GM12878 (cell line): ENCODE results near the gene TNNT2. TPM values are rescaled to one million over a fixed set of nuclear protein-coding genes. Genes with fewer than 3 reads are reported as not detected.

Source experiments
- ATAC-seq: fragments of 200-7000 bp; cut with Tn5 transposase; 3 replicates; pipeline ENCODE4 v1.9.1; 2020; ENCODE audit warnings: mild to moderate bottlenecking, moderate library complexity
- BruUV-seq: library from RNA; stranded (reverse); fragments of 400-500 nt; replicated peaks from 2 replicates; lab custom pipeline; 2021; lab: Mats Ljungman, UMichigan
- CTCF ChIA-PET: fragments of 300-600 bp; sonication (Branson Sonifier 250); formaldehyde crosslinking; extraction: SDS; loops from one replicate; lab custom pipeline; 2021; ENCODE audit warnings: inconsistent platforms; lab: Yijun Ruan, JAX
- POLR2A ChIA-PET: fragments of 350-600 bp; formaldehyde crosslinking; extraction: SDS; loops from one replicate; lab custom pipeline; 2021; ENCODE audit warnings: inconsistent platforms; lab: Charles Lee
- RAD21 ChIA-PET: fragments of 300-600 bp; sonication (Branson Sonifier 250); formaldehyde crosslinking; loops from one replicate; lab custom pipeline; 2023; ENCODE audit warnings: antibody characterized with exemption; ENCODE audit not compliant: unreplicated experiment; lab: Charles Lee
- SMC1A ChIA-PET: fragments of 300-600 bp; sonication (Branson Sonifier 250); formaldehyde crosslinking; loops from one replicate; lab custom pipeline; 2023; ENCODE audit not compliant: unreplicated experiment, uncharacterized antibody; lab: Charles Lee
- DNase-seq: peaks from one replicate; pipeline ENCODE4 v3.0.0-alpha.2; 2011; ENCODE audit warnings: low read depth, low spot score
- FAIRE-seq: peaks from 3 replicates; lab custom pipeline; 2011; peaks lifted over from hg19 to GRCh38; lab: Jason Lieb, UNC
- H2AFZ ChIP-seq: 2 replicates; pipeline ENCODE4 v1.6.0; 2011; ENCODE audit warnings: low read depth, low read length, control low read depth; ENCODE audit not compliant: control insufficient read depth
- H3K27ac ChIP-seq: 2 replicates; pipeline ENCODE4 v1.5.1; 2011; ENCODE audit warnings: control low read depth; ENCODE audit not compliant: control insufficient read depth, insufficient read depth
- H3K27me3 ChIP-seq, 2 experiments: replicated peaks in 1 of 2; 2 replicates each; pipeline versions ENCODE4 v1.6.0 to v1.6.1; 2011; ENCODE audit warnings: low read length in 1 of 2; ENCODE audit not compliant: control insufficient read depth in 2 of 2, insufficient read depth in 2 of 2
- H3K36me3 ChIP-seq, 2 experiments: 2 replicates each; pipeline ENCODE4 v1.5.1; 2011; ENCODE audit warnings: low read length in 1 of 2; ENCODE audit not compliant: control insufficient read depth in 2 of 2, insufficient read depth in 2 of 2
- H3K4me1 ChIP-seq: 2 replicates; pipeline ENCODE4 v1.6.1; 2011; ENCODE audit warnings: mild to moderate bottlenecking, low read length, moderate library complexity, mixed read lengths; ENCODE audit not compliant: control insufficient read depth, insufficient read depth
- H3K4me2 ChIP-seq: 2 replicates; pipeline ENCODE4 v1.6.0; 2011; ENCODE audit warnings: control low read depth; ENCODE audit not compliant: control insufficient read depth, insufficient read depth
- H3K4me3 ChIP-seq: fragments of 200-600 bp; sonication (generic); 2 replicates; pipeline ENCODE4 v1.5.1; 2016
- H3K79me2 ChIP-seq: 2 replicates; pipeline ENCODE4 v1.6.0; 2011; ENCODE audit warnings: low read length; ENCODE audit not compliant: control insufficient read depth, insufficient read depth
- H3K9ac ChIP-seq: 2 replicates; pipeline ENCODE4 v1.8.0; 2011; ENCODE audit warnings: low read length, control low read depth, mixed read lengths; ENCODE audit not compliant: control insufficient read depth, insufficient read depth
- H3K9me3 ChIP-seq: replicated peaks from 3 replicates; pipeline ENCODE4 v1.5.1; 2011; ENCODE audit warnings: mild to moderate bottlenecking, low read length; ENCODE audit not compliant: control insufficient read depth, insufficient read depth
- H4K20me1 ChIP-seq: 2 replicates; pipeline ENCODE4 v1.6.0; 2011; ENCODE audit not compliant: control insufficient read depth, insufficient read depth
- CHD1 ChIP-seq: IDR thresholded peaks from 2 replicates; pipeline ENCODE4 v1.6.1; 2012; ENCODE audit warnings: low read depth, low read length, improper control_type of control experiment
- CREM ChIP-seq: IDR thresholded peaks from 2 replicates; pipeline ENCODE4 v1.6.1; 2014; ENCODE audit warnings: antibody characterized with exemption, low read depth
- EED ChIP-seq: sonication (generic); IDR thresholded peaks from 2 replicates; pipeline ENCODE4 v1.6.1; 2016; ENCODE audit warnings: antibody characterized with exemption, low read depth
- FOXM1 ChIP-seq: IDR thresholded peaks from 2 replicates; pipeline ENCODE4 v1.6.1; 2012; ENCODE audit warnings: low read depth, mild to moderate bottlenecking, inconsistent platforms, low read length, moderate library complexity
- MLLT1 ChIP-seq: fragments of 450-650 bp; IDR thresholded peaks from 2 replicates; pipeline ENCODE4 v1.6.1; 2016; ENCODE audit warnings: mild to moderate bottlenecking
- POLR2AphosphoS2 ChIP-seq: IDR thresholded peaks from 2 replicates; pipeline ENCODE4 v1.6.1; 2011; ENCODE audit warnings: low read depth, mild to moderate bottlenecking, low read length, improper control_type of control experiment, moderate library complexity
- RCOR1 ChIP-seq: conservative IDR thresholded peaks from 2 replicates; pipeline ENCODE4 v1.6.1; 2012; ENCODE audit warnings: low read depth, low read length, improper control_type of control experiment
- RUNX3 ChIP-seq: IDR thresholded peaks from 2 replicates; pipeline ENCODE4 v1.6.1; 2012; ENCODE audit warnings: low read length, inconsistent platforms
- ZNF384 ChIP-seq: IDR thresholded peaks from 2 replicates; pipeline ENCODE4 v1.6.1; 2012; ENCODE audit warnings: low read depth, mild to moderate bottlenecking, low read length, improper control_type of control experiment, borderline replicate concordance
- WGBS: methylation state at CpG from one replicate; pipeline ENCODE4 v1.1.6; 2016; ENCODE audit warnings: low lambda C conversion rate; ENCODE audit not compliant: insufficient replicate concordance, insufficient coverage; ENCODE audit errors: missing lambda C conversion rate; 5-methylcytosine and 5-hydroxymethylcytosine counted together
- in situ Hi-C: fragments of 300-500 bp; cut with MboI; formaldehyde crosslinking; loops from 9 replicates; pipeline ENCODE4 v1.14.3; 2018; ENCODE audit warnings: mixed read lengths
- intact Hi-C: fragments of 100-400 bp; cut with micrococcal nuclease; formaldehyde crosslinking; loops from one replicate; pipeline ENCODE4 v1.14.2; 2022; ENCODE audit not compliant: unreplicated experiment
- polyA plus RNA-seq, 11 experiments: library from polyadenylated mRNA; depleted of rRNA in 4 of 11; unstranded in 6 of 11; stranded (reverse) in 5 of 11; fragments of >200 nt; fragmentation: Nextera tagmentation in 4 of 11; fragmentation: Illumina TruSeq in 1 of 11; extraction: Ambion mirVana in 4 of 11; extraction: Trizol in 1 of 11; gene quantifications; 1 replicate in 1 of 11; 2 replicates in 10 of 11; pipeline versions ENCODE4 v1.2.1 to v1.2.3, GENCODE V29; 2011 to 2016; ENCODE audit warnings: inconsistent platforms in 2 of 11, missing spikeins in 2 of 11, low read depth in 1 of 11
- total RNA-seq, 4 experiments: library from RNA; depleted of rRNA in 3 of 4; stranded (reverse); fragments of >200 nt in 3 of 4; fragmentation: Illumina TruSeq in 1 of 4; extraction: Trizol in 1 of 4; gene quantifications; 2 replicates each; pipeline versions ENCODE4 v1.2.1 to v1.2.3, GENCODE V29; 2013 to 2021
- TF ChIP-seq, protein P1 (sequence below): fragments of 150-350 bp; IDR thresholded peaks from 2 replicates; pipeline ENCODE4 v1.6.1; 2014; ENCODE audit warnings: mild to moderate bottlenecking, low read depth, low read length

TNNT2 gene
- total and polyA plus RNA-seq, 10 of the 15 experiments (the other 5 are each of a cell fraction or from before 2014, with no cell fraction given), result 2.2 TPM; not detected in 9

- ChIA-PET RAD21 (interaction anchor here (0.8 kb wide), 1 partner anchor 61 kb away, joined by 3 read pairs; no protein-coding TSS in a partner anchor), POLR2A (no interaction called here), SMC1A (no interaction called here), CTCF (interaction anchor here (1.4 to 4.7 kb wide), 2 partner anchors 35 to 65 kb away, joined by 3 to 46 read pairs; no protein-coding TSS in a partner anchor)
- no peak for TF ChIP-seq CHD1
- TF ChIP-seq, protein P1, sequence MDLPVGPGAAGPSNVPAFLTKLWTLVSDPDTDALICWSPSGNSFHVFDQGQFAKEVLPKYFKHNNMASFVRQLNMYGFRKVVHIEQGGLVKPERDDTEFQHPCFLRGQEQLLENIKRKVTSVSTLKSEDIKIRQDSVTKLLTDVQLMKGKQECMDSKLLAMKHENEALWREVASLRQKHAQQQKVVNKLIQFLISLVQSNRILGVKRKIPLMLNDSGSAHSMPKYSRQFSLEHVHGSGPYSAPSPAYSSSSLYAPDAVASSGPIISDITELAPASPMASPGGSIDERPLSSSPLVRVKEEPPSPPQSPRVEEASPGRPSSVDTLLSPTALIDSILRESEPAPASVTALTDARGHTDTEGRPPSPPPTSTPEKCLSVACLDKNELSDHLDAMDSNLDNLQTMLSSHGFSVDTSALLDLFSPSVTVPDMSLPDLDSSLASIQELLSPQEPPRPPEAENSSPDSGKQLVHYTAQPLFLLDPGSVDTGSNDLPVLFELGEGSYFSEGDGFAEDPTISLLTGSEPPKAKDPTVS, result no peak
- TF ChIP-seq RCOR1, result no peak
- TF ChIP-seq POLR2AphosphoS2, result no peak
- TF ChIP-seq CREM, result no peak
- TF ChIP-seq MLLT1, result no peak
- no peak for TF ChIP-seq EED
- TF ChIP-seq ZNF384, result no peak
- TF ChIP-seq FOXM1, result no peak
- no peak for TF ChIP-seq RUNX3
- FAIRE-seq, result no peak
- Histone ChIP-seq H3K4me1 (no peaks in the 10 kb centered on the region), H3K79me2 (no peaks in the 10 kb centered on the region), H4K20me1 (no peaks in the 10 kb centered on the region), H3K27ac (no peak overlapping the region), H3K4me2 (no peak overlapping the region), H3K9ac (no peak overlapping the region), H3K27me3 (peaks cover 0 to 1% of the 10 kb centered on the region in 2 experiments; a peak in 2 of 4 replicates), H3K36me3 (no peaks in the 10 kb centered on the region), H3K9me3 (no peaks in the 10 kb centered on the region; the same call in 2 of the 3 replicates), H3K4me3 (no peak overlapping the region), H2AFZ (no peak overlapping the region)
- WGBS, result 18% methylated on average over 7 of the region's 7 CpGs
- in situ Hi-C loops, result no loop called here
- no TSS peak for BruUV-seq
- DNase-seq, result no peak
- intact Hi-C loops, result loop anchor here (5.0 kb wide), 1 partner anchor 92 kb away; no protein-coding TSS in a partner anchor
- ATAC-seq, result no peak
Measured at GRCh38 chr1:201344206-201345080, 33.0 kb downstream of the TNNT2 start.
